Mesendoderm (in vitro differentiated cells): ENCODE data around the gene ITGAL. TPM values are rescaled to one million over a fixed set of nuclear protein-coding genes. Genes with fewer than 3 reads are reported as not detected.

Source experiments
- DNase-seq: peaks from one replicate; pipeline ENCODE4 v3.0.0; 2013
- H2AK5ac ChIP-seq: 2 replicates; pipeline ENCODE4 v1.6.1; 2013; ENCODE audit warnings: low read length, inconsistent platforms
- H2BK120ac ChIP-seq: 2 replicates; pipeline ENCODE4 v1.6.1; 2013; ENCODE audit warnings: low read depth, mild to moderate bottlenecking, low read length, moderate library complexity, mixed read lengths
- H2BK15ac ChIP-seq: replicated peaks from 2 replicates; pipeline ENCODE4 v1.6.1; 2013; ENCODE audit warnings: low read depth, mild to moderate bottlenecking, moderate library complexity
- H2BK5ac ChIP-seq: 2 replicates; pipeline ENCODE4 v1.6.1; 2013; ENCODE audit warnings: low read length, inconsistent platforms
- H3K18ac ChIP-seq: 2 replicates; pipeline ENCODE4 v1.6.1; 2013; ENCODE audit warnings: mild to moderate bottlenecking, low read length, mixed read lengths
- H3K23ac ChIP-seq: one replicate; pipeline ENCODE4 v1.6.1; 2013; ENCODE audit warnings: low read length
- H3K27ac ChIP-seq: 2 replicates; pipeline ENCODE4 v1.5.1; 2013; ENCODE audit warnings: low read depth, mild to moderate bottlenecking, inconsistent platforms, low read length, moderate library complexity
- H3K27me3 ChIP-seq: 2 replicates; pipeline ENCODE4 v1.6.1; 2013; ENCODE audit warnings: low read length, control low read depth, mild to moderate bottlenecking, inconsistent platforms; ENCODE audit not compliant: insufficient read depth, poor library complexity
- H3K36me3 ChIP-seq: 2 replicates; pipeline ENCODE4 v1.6.1; 2013; ENCODE audit warnings: low read length, inconsistent platforms; ENCODE audit not compliant: control insufficient read depth, insufficient read depth
- H3K4ac ChIP-seq: one replicate; pipeline ENCODE4 v1.6.1; 2013; ENCODE audit warnings: low read depth, mild to moderate bottlenecking, low read length, moderate library complexity
- H3K4me1 ChIP-seq: 2 replicates; pipeline ENCODE4 v1.6.1; 2013; ENCODE audit warnings: low read depth, low read length, inconsistent platforms; ENCODE audit not compliant: control insufficient read depth
- H3K4me2 ChIP-seq: 2 replicates; pipeline ENCODE4 v1.6.1; 2013; ENCODE audit warnings: low read length
- H3K4me3 ChIP-seq: 2 replicates; pipeline ENCODE4 v1.5.1; 2013; ENCODE audit warnings: mild to moderate bottlenecking, low read length
- H3K56ac ChIP-seq: one replicate; pipeline ENCODE4 v1.6.1; 2013; ENCODE audit warnings: low read length
- H3K79me1 ChIP-seq: 2 replicates; pipeline ENCODE4 v1.6.1; 2013; ENCODE audit warnings: low read length, inconsistent platforms
- H3K79me2 ChIP-seq: 2 replicates; pipeline ENCODE4 v1.6.1; 2013; ENCODE audit warnings: mild to moderate bottlenecking, low read length; ENCODE audit not compliant: control insufficient read depth, insufficient read depth
- H3K9ac ChIP-seq: 2 replicates; pipeline ENCODE4 v1.6.1; 2013; ENCODE audit warnings: low read length, inconsistent platforms
- H4K5ac ChIP-seq: one replicate; pipeline ENCODE4 v1.6.1; 2013; ENCODE audit warnings: low read length
- H4K8ac ChIP-seq: one replicate; pipeline ENCODE4 v1.6.1; 2013; ENCODE audit warnings: low read depth, mild to moderate bottlenecking, control low read depth, low read length, moderate library complexity
- WGBS: extraction: QIAGEN DNeasy Blood & Tissue Kit; methylation state at CpG from one replicate; pipeline ENCODE4 v1.1.7; 2013; ENCODE audit warnings: low lambda C conversion rate, missing lambda C conversion rate; ENCODE audit not compliant: insufficient coverage; ENCODE audit errors: extremely low coverage; 5-methylcytosine and 5-hydroxymethylcytosine counted together
- polyA plus RNA-seq, 2 experiments: library from polyadenylated mRNA; stranded (reverse); fragments of 200-250 nt; gene quantifications; one replicate each; pipeline ENCODE4 v1.2.3, GENCODE V29; 2013

Gene ITGAL
- 0.01 TPM for polyA plus RNA-seq (2013, experiment 1 of 2)
- polyA plus RNA-seq (2013, experiment 2 of 2): 0.01 TPM

DNA sequence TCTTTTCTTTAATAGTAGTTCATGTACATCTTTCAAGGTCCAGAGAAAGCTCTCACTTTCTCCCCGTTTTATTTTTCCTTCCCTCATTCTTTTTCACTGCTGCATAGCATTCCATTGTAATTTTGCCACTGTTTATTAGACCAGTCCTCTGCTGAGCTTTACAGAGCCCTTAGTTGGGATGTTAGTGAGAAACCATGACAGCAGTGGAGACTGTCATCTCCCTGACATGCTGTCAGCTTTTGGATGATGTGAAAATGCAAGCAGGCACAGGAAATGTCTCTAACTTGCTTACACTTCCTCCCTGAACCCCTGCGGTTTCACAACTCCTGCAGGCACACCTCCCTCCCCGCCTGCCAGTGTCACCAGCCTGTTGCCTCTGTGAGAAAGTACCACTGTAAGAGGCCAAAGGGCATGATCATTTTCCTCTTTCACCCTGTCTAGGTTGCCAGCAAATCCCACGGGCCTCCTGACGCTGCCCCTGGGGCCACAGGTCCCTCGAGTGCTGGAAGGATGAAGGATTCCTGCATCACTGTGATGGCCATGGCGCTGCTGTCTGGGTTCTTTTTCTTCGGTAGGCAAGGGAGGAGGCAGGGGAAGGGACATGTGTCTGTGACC is at the start of gene ITGAL:
Gene ITGAL (plus strand): TSS at position 415 of the 615 bp plus-strand sequence. CDS start 96 bp downstream, at position 511.
- Histone ChIP-seq H3K4me2 (no peak within 1 kb of the TSS), H3K4me1 (no peaks in the 10 kb centered on the region), H3K27ac (no peak within 1 kb of the TSS), H3K36me3 (no peaks in the 10 kb centered on the region), H3K23ac (no peak within 1 kb of the TSS), H2AK5ac (no peak within 1 kb of the TSS), H4K5ac (no peak within 1 kb of the TSS), H3K79me2 (no peaks in the 10 kb centered on the region), H2BK5ac (no peak within 1 kb of the TSS), H3K27me3 (no peaks in the 10 kb centered on the region), H3K79me1 (no peaks in the 10 kb centered on the region), H2BK15ac (no peak within 1 kb of the TSS), H4K8ac (no peak within 1 kb of the TSS), H3K18ac (no peak within 1 kb of the TSS), H3K4me3 (no peak within 1 kb of the TSS), H3K9ac (no peak within 1 kb of the TSS), H3K4ac (no peak within 1 kb of the TSS), H3K56ac (no peak within 1 kb of the TSS), H2BK120ac (no peak within 1 kb of the TSS)
- peak; percentile 6 for DNase-seq
- whole genome bisulfite sequencing: no CpG with 5 or more reads among the region's 8 CpGs

DNA sequence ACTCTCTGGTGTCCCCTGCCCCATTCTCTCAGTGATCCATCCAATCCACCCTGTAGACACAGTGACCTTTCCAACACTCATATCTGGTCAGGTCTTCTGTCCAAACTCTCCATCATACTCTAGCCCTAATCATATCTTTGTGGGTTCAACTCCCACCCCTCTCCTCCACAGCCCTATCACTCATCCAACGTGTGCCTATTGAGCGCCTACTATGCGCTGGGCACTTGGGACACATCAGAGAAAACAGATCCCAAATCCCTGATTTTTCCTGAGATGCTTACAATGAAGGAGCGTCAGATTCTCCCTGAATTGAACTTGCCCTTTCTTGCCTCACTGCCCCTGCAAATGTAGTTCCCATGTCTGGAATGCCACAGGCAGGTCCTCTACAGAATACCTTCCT is 44.5 kb upstream of the ITGAL start:
- Histone ChIP-seq H3K4me2 (no peak overlapping the region), H3K36me3 (peaks cover 7% of the 10 kb centered on the region), H3K79me1 (peaks cover 10% of the 10 kb centered on the region), H3K27ac (no peak overlapping the region), H3K4me3 (no peak overlapping the region), H3K79me2 (peaks cover 4% of the 10 kb centered on the region), H3K9ac (no peak overlapping the region), H2BK120ac (no peak overlapping the region), H3K23ac (no peak overlapping the region), H4K5ac (no peak overlapping the region), H3K27me3 (no peaks in the 10 kb centered on the region), H4K8ac (no peak overlapping the region), H3K18ac (no peak overlapping the region), H3K4me1 (peaks cover 2% of the 10 kb centered on the region), H2AK5ac (no peak overlapping the region), H3K4ac (no peak overlapping the region), H3K56ac (no peak overlapping the region), H2BK15ac (no peak overlapping the region), H2BK5ac (no peak overlapping the region)
- WGBS: no CpG with 5 or more reads among the region's 4 CpGs
- no peak for DNase-seq

DNA sequence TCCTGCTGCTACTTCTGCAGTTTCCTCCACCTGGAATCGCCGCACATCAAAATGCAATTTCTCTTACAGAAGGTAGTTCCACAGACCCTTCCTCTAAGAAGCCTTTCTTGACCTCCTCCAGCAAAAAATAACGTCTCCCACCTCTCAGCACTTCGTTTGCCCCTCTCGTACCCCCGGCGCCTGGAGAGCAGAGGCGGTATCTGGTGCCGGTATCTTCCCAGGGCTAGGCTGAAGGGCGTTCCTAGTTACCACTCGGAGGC is 43.2 kb upstream of the ITGAL start:
- Histone ChIP-seq H3K36me3 (peaks cover 3% of the 10 kb centered on the region), H3K9ac (peak overlapping the region; percentile 75), H3K4me3 (peak overlapping the region; percentile 72), H4K5ac (no peak overlapping the region), H3K18ac (no peak overlapping the region), H3K4ac (no peak overlapping the region), H3K27me3 (no peaks in the 10 kb centered on the region), H3K4me1 (peaks cover 2% of the 10 kb centered on the region), H4K8ac (no peak overlapping the region), H3K23ac (no peak overlapping the region), H3K4me2 (peak overlapping the region; percentile 47), H2BK5ac (no peak overlapping the region), H3K79me1 (peaks cover 10% of the 10 kb centered on the region), H2BK15ac (no peak overlapping the region), H3K56ac (peak overlapping the region; percentile 84), H3K27ac (no peak overlapping the region), H2BK120ac (no peak overlapping the region), H2AK5ac (no peak overlapping the region), H3K79me2 (peaks cover 4% of the 10 kb centered on the region)
- no CpG with 5 or more reads among the region's 11 CpGs for WGBS
- DNase-seq: no peak

DNA sequence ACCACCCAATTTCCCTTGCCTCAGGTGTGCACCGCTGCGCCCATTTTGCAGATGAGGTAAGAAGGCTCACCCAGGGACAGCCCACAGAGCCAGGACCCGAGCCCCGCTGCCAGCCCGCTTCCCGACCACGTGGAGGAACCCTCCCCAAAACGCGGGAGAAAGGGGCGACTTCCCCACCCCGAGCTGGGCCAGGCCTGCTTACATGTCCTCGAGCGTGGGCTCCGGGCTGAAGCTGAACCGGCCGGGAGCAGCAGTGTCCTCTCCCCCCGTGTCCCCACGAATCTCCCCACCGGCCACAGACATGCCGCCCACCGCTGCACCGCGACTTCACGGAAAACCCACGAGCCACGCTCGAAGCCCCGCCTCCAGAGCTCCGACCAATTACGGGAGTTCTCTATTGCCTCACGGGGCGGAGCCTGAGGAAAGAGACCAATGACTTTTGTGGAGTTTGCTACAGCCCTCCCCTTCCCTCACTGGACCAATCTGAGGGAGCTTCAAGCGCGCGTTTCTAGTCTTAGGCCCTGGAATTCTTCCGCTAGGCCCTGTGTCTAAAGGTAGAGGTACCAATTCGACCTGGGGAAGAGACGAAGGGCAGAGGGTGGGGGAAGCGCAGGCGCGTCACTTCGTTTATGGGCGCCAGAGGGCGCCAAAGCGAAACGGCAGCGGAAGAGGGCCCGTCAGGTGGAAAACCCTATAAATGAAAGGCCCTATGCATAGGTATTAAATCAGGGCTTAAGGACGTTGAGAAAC is 42.7 kb upstream of the ITGAL start, which contains the start of gene DCTPP1:
Gene DCTPP1 (minus strand): TSS at position 353 of the 750 bp plus-strand sequence. CDS start 50 bp downstream, at position 303.
- no CpG with 5 or more reads among the region's 49 CpGs for WGBS
- peaks cover 4% of the 10 kb centered on the region for H3K79me2 ChIP-seq
- no peak within 1 kb of the TSS for H4K5ac ChIP-seq
- peak; percentile 100 for DNase-seq
- no peak within 1 kb of the TSS for H3K4ac ChIP-seq
- H2BK120ac ChIP-seq: no peak within 1 kb of the TSS
- H3K27me3 ChIP-seq: no peaks in the 10 kb centered on the region
- H3K79me1 ChIP-seq: peaks cover 7% of the 10 kb centered on the region
- H3K4me2 ChIP-seq: peak within 1 kb of the TSS; percentile 47
- no peak within 1 kb of the TSS for H2AK5ac ChIP-seq
- H3K23ac ChIP-seq: no peak within 1 kb of the TSS
- H4K8ac ChIP-seq: no peak within 1 kb of the TSS
- no peak within 1 kb of the TSS for H3K18ac ChIP-seq
- H3K4me1 ChIP-seq: peaks cover 2% of the 10 kb centered on the region
- H3K4me3 ChIP-seq: peak within 1 kb of the TSS; percentile 72
- no peak within 1 kb of the TSS for H3K27ac ChIP-seq
- peak within 1 kb of the TSS; percentile 75 for H3K9ac ChIP-seq
- no peak within 1 kb of the TSS for H2BK5ac ChIP-seq
- no peak within 1 kb of the TSS for H2BK15ac ChIP-seq
- H3K36me3 ChIP-seq: no peaks in the 10 kb centered on the region
- H3K56ac ChIP-seq: peak within 1 kb of the TSS; percentile 84

DNA sequence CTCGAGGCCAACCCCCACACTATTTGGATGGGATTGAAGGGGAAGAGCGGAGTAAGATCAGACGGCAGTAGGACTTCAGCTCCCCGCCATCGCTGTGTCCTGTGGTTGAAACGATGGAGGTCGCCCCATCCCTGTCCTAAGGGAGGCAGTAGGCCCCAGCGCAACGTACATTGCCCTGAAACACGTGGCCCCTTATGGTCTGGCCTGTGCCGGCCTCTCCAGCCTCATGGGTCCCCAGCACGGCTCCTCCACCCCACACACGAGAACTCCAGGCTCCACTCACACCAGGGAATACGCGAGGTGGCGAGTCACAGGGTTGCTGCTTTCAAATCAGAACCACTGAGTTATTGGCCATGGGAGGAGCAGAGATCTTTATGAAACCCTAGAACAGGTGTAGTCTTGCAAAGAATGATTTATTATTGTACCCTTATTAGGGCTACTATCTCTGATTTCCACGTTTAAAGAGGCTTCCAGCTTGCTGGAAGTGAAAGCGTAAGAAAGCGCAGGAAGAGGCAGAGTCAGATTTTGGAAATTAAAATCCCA is 42.0 kb upstream of the ITGAL start:
- Histone ChIP-seq H2BK15ac (no peak overlapping the region), H3K79me2 (peaks cover 4% of the 10 kb centered on the region), H3K9ac (peak overlapping the region; percentile 33), H3K4me1 (peaks cover 2% of the 10 kb centered on the region), H4K5ac (no peak overlapping the region), H2BK5ac (no peak overlapping the region), H3K56ac (peak overlapping the region; percentile 80), H3K27ac (no peak overlapping the region), H3K79me1 (peaks cover 7% of the 10 kb centered on the region), H3K4ac (no peak overlapping the region), H3K36me3 (no peaks in the 10 kb centered on the region), H3K18ac (no peak overlapping the region), H2AK5ac (no peak overlapping the region), H3K23ac (no peak overlapping the region), H3K4me2 (peak overlapping the region; percentile 15), H4K8ac (no peak overlapping the region), H3K4me3 (no peak overlapping the region), H3K27me3 (no peaks in the 10 kb centered on the region), H2BK120ac (no peak overlapping the region)
- WGBS: no CpG with 5 or more reads among the region's 19 CpGs
- DNase-seq: no peak
